PFSK-1 (cell line): ENCODE measurements around the gene TMEM138.

Experiments
- FOXP2 ChIP-seq: optimal IDR thresholded peaks from 2 replicates; pipeline ENCODE3; 2011; ENCODE audit warnings: borderline replicate concordance, control low read depth, inconsistent platforms; ENCODE audit not compliant: insufficient read depth; ENCODE audit errors: extremely low read length, extremely low read depth
- POLR2AphosphoS5 ChIP-seq: IDR thresholded peaks from 2 replicates; pipeline ENCODE4 v1.6.1; 2012; ENCODE audit warnings: low read depth, mild to moderate bottlenecking, control low read depth, low read length, moderate library complexity
- SIN3A ChIP-seq: IDR thresholded peaks from 2 replicates; pipeline ENCODE4 v1.6.1; 2012; ENCODE audit warnings: mild to moderate bottlenecking, low read length, moderate library complexity, borderline replicate concordance; ENCODE audit not compliant: insufficient read depth
- TAF1 ChIP-seq: IDR thresholded peaks from 2 replicates; pipeline ENCODE4 v1.6.1; 2012; ENCODE audit warnings: low read length, control low read depth, borderline replicate concordance; ENCODE audit not compliant: insufficient read depth
- TF ChIP-seq, protein P1 (sequence below), 2 experiments: IDR thresholded peaks; 2 replicates each; pipeline versions ENCODE4 v1.6.1 to v1.8.0; 2011 to 2012; ENCODE audit warnings: low read depth in 2 of 2, low read length in 2 of 2, control low read depth in 1 of 2, inconsistent platforms in 1 of 2, mild to moderate bottlenecking in 1 of 2, moderate library complexity in 1 of 2; ENCODE audit not compliant: insufficient read depth in 1 of 2

DNA sequence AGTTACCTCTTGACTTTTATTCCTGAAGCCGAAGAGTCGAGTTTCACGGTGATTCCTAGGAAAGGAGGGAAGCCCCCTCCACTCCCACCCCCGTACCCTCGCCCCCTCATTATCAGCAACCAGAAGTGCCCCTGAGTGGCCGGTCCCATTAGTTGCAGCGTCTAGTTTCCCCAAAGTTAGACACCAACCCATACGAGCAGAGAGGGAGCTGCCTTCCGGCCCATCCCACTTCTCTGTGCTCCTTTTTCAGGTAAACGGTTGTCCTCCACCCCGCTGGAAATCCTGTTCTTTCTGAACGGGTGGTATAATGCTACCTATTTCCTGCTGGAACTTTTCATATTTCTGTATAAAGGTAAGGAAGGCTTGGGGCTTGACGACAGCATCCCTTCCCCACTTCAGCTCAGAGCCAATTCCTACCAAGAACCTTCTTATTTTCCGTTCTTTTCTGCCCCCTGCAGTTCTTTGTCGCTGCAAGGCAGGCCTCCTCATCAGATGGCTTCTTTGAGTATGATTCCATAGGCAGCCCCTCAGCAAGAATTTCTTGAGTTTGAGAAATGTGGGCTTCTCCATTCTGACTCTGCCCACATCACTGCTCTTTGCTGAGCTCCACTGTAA is 30.9 kb downstream of the TMEM138 start:
- TF ChIP-seq POLR2AphosphoS5, result no peak
- TF ChIP-seq TAF1, result no peak
- TF ChIP-seq, protein P1, sequence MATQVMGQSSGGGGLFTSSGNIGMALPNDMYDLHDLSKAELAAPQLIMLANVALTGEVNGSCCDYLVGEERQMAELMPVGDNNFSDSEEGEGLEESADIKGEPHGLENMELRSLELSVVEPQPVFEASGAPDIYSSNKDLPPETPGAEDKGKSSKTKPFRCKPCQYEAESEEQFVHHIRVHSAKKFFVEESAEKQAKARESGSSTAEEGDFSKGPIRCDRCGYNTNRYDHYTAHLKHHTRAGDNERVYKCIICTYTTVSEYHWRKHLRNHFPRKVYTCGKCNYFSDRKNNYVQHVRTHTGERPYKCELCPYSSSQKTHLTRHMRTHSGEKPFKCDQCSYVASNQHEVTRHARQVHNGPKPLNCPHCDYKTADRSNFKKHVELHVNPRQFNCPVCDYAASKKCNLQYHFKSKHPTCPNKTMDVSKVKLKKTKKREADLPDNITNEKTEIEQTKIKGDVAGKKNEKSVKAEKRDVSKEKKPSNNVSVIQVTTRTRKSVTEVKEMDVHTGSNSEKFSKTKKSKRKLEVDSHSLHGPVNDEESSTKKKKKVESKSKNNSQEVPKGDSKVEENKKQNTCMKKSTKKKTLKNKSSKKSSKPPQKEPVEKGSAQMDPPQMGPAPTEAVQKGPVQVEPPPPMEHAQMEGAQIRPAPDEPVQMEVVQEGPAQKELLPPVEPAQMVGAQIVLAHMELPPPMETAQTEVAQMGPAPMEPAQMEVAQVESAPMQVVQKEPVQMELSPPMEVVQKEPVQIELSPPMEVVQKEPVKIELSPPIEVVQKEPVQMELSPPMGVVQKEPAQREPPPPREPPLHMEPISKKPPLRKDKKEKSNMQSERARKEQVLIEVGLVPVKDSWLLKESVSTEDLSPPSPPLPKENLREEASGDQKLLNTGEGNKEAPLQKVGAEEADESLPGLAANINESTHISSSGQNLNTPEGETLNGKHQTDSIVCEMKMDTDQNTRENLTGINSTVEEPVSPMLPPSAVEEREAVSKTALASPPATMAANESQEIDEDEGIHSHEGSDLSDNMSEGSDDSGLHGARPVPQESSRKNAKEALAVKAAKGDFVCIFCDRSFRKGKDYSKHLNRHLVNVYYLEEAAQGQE (IDR thresholded peaks at IDR 0.05; ENCODE audit: insufficient read depth in 1 of 2, low read depth in 2 of 2, low read length in 2 of 2), result no peak
- TF ChIP-seq SIN3A, result no peak
- TF ChIP-seq FOXP2, result no peak
